WTC11 (cell line): ENCODE data around the gene APMAP. TPM values are rescaled to one million over a fixed set of nuclear protein-coding genes. Genes with fewer than 3 reads are reported as not detected.

ENCODE experiments used
- ATAC-seq: fragments of 200-7000 bp; cut with Tn5 transposase; 2 replicates; pipeline ENCODE4 v1.10.0; 2021; ENCODE audit warnings: mild to moderate bottlenecking, moderate library complexity
- CTCF ChIA-PET: fragments of 300-600 bp; sonication (Branson Sonifier 250); formaldehyde crosslinking; loops from one replicate; lab custom pipeline; 2021; ENCODE audit warnings: antibody characterized with exemption; lab: Charles Lee
- POLR2A ChIA-PET: fragments of 350-600 bp; sonication (Branson Sonifier 250); formaldehyde crosslinking; loops from one replicate; lab custom pipeline; 2021; ENCODE audit warnings: antibody characterized with exemption; lab: Charles Lee
- DNase-seq: peaks from one replicate; pipeline ENCODE4 v3.0.0; 2021; ENCODE audit warnings: low spot score
- H3K27ac Mint-ChIP-seq: 2 replicates; pipeline ENCODE4 v1.8.0; 2021; ENCODE audit warnings: mixed read lengths
- H3K27me3 Mint-ChIP-seq: 2 replicates; pipeline ENCODE4 v1.8.0; 2021; ENCODE audit warnings: low read depth, mild to moderate bottlenecking, moderate library complexity, mixed read lengths
- H3K36me3 Mint-ChIP-seq: 2 replicates; pipeline ENCODE4 v1.8.0; 2021; ENCODE audit warnings: mixed read lengths
- H3K4me1 Mint-ChIP-seq: 2 replicates; pipeline ENCODE4 v1.8.0; 2022; ENCODE audit warnings: mixed read lengths
- H3K4me3 Mint-ChIP-seq: 2 replicates; pipeline ENCODE4 v1.8.0; 2021; ENCODE audit warnings: mild to moderate bottlenecking, moderate library complexity, mixed read lengths
- H3K9me3 Mint-ChIP-seq: 2 replicates; pipeline ENCODE4 v1.8.0; 2021; ENCODE audit warnings: mixed read lengths
- ARID4B ChIP-seq: sonication (generic); formaldehyde crosslinking; IDR thresholded peaks from 2 replicates; pipeline ENCODE4 v1.8.0; 2023; ENCODE audit warnings: missing genetic modification reagents, mild to moderate bottlenecking, borderline replicate concordance
- E2F1 ChIP-seq: sonication (generic); formaldehyde crosslinking; IDR thresholded peaks from 2 replicates; pipeline ENCODE4 v1.8.0; 2022; ENCODE audit warnings: mild to moderate bottlenecking, missing genetic modification reagents
- HMGXB4 ChIP-seq: sonication (generic); formaldehyde crosslinking; IDR thresholded peaks from 2 replicates; pipeline ENCODE4 v1.8.1; 2023; ENCODE audit warnings: mild to moderate bottlenecking, moderate library complexity, missing genetic modification reagents
- JUN ChIP-seq: sonication (generic); formaldehyde crosslinking; IDR thresholded peaks from 2 replicates; pipeline ENCODE4 v1.8.0; 2023; ENCODE audit warnings: mild to moderate bottlenecking, missing genetic modification reagents
- NFATC4 ChIP-seq: fragments of 250-450 bp; sonication (Bioruptor Pico); IDR thresholded peaks from 2 replicates; pipeline ENCODE4 v1.9.0; 2021; ENCODE audit warnings: mild to moderate bottlenecking
- PRRX2 ChIP-seq: fragments of 250-450 bp; sonication (Bioruptor Pico); IDR thresholded peaks from 2 replicates; pipeline ENCODE4 v1.8.0; 2021; ENCODE audit warnings: mild to moderate bottlenecking
- SP1 ChIP-seq: sonication (generic); formaldehyde crosslinking; conservative IDR thresholded peaks from 2 replicates; pipeline ENCODE4 v1.8.1; 2022; ENCODE audit warnings: missing genetic modification reagents
- TP53 ChIP-seq: sonication (generic); formaldehyde crosslinking; IDR thresholded peaks from 2 replicates; pipeline ENCODE4 v1.8.1; 2023; ENCODE audit warnings: mild to moderate bottlenecking, missing genetic modification reagents
- ZBTB21 ChIP-seq: sonication (generic); formaldehyde crosslinking; IDR thresholded peaks from 2 replicates; pipeline ENCODE4 v1.8.1; 2023; ENCODE audit warnings: mild to moderate bottlenecking, missing genetic modification reagents, borderline replicate concordance
- ZNF219 ChIP-seq: sonication (generic); formaldehyde crosslinking; IDR thresholded peaks from 2 replicates; pipeline ENCODE4 v1.8.0; 2023; ENCODE audit warnings: missing genetic modification reagents, mild to moderate bottlenecking, borderline replicate concordance
- ZNF423 ChIP-seq: fragments of 250-450 bp; sonication (Bioruptor Pico); IDR thresholded peaks from 2 replicates; pipeline ENCODE4 v2.1.2; 2022; ENCODE audit warnings: mild to moderate bottlenecking, moderate library complexity
- total RNA-seq: library from RNA; stranded (reverse); gene quantifications from 3 replicates; pipeline ENCODE4 v1.2.3, GENCODE V29; 2021
- TF ChIP-seq, protein P1 (sequence below): fragments of 250-450 bp; sonication (Bioruptor Pico); IDR thresholded peaks from 2 replicates; pipeline ENCODE4 v1.9.0; 2021; ENCODE audit warnings: mild to moderate bottlenecking
- TF ChIP-seq, protein P2 (sequence below): sonication (generic); formaldehyde crosslinking; conservative IDR thresholded peaks from 2 replicates; pipeline ENCODE4 v1.8.1; 2023; ENCODE audit warnings: mild to moderate bottlenecking, low read depth, missing genetic modification reagents, moderate library complexity
- TF ChIP-seq, protein P3 (sequence below): fragments of 250-450 bp; sonication (Bioruptor Pico); IDR thresholded peaks from 2 replicates; pipeline ENCODE4 v1.9.0; 2021; ENCODE audit warnings: mild to moderate bottlenecking

APMAP gene
- total RNA-seq, 1 experiment from 2014 or later, result 55.3 TPM

DNA sequence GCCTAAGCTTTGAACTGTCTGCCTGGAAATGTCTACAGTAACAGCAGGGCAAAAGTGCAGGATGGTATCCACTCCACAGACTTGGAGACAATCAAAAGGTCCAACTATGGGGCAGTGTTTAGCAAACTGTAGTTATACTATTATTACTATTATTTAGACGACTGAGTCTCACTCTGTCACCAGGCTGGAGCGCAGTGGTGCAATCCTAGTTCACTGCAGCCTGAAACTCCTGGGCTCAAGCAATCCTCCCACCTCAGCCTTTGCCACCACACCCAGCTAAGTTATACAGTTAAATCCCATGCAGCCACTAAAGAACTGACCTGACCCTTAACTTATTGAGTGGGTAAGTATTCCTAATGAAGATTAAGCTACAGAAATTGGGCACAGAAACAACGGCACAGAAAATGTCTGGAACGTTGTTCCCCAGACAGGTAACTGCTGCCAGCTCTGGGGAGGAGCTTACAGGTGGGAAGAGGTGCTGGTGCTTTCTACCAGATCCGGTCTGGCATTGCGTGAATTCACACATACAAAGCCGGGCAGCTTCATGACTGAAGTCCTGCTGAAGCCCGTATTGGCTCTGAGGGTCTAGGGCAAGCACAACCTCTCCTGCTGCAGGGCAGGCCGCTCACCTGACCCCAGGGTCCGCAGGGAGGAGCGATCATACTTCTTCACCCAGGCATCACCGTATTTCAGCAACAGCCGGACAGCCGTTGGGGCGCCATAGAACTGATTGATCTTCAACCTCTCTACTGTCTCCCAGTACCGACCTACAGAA lies 27.0 kb upstream of the APMAP start:
- CTCF ChIA-PET, result no interaction called here
- DNase-seq (no peak), ATAC-seq (no peak)
- POLR2A ChIA-PET, result no interaction called here
- H3K4me3 Mint-ChIP-seq, result no peak overlapping the region
- no peaks in the 10 kb centered on the region for H3K36me3 Mint-ChIP-seq
- no peak overlapping the region for H3K27ac Mint-ChIP-seq
- no peaks in the 10 kb centered on the region; the same call in 1 of the 2 replicates for H3K27me3 Mint-ChIP-seq
- TF ChIP-seq PRRX2, result no peak
- no peak for TF ChIP-seq TP53 (CRISPR knock-in tag)
- TF ChIP-seq E2F1 (CRISPR knock-in tag), result no peak
- TF ChIP-seq, protein P1, sequence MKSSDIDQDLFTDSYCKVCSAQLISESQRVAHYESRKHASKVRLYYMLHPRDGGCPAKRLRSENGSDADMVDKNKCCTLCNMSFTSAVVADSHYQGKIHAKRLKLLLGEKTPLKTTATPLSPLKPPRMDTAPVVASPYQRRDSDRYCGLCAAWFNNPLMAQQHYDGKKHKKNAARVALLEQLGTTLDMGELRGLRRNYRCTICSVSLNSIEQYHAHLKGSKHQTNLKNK, result no peak
- TF ChIP-seq, protein P2, sequence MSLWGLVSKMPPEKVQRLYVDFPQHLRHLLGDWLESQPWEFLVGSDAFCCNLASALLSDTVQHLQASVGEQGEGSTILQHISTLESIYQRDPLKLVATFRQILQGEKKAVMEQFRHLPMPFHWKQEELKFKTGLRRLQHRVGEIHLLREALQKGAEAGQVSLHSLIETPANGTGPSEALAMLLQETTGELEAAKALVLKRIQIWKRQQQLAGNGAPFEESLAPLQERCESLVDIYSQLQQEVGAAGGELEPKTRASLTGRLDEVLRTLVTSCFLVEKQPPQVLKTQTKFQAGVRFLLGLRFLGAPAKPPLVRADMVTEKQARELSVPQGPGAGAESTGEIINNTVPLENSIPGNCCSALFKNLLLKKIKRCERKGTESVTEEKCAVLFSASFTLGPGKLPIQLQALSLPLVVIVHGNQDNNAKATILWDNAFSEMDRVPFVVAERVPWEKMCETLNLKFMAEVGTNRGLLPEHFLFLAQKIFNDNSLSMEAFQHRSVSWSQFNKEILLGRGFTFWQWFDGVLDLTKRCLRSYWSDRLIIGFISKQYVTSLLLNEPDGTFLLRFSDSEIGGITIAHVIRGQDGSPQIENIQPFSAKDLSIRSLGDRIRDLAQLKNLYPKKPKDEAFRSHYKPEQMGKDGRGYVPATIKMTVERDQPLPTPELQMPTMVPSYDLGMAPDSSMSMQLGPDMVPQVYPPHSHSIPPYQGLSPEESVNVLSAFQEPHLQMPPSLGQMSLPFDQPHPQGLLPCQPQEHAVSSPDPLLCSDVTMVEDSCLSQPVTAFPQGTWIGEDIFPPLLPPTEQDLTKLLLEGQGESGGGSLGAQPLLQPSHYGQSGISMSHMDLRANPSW (CRISPR knock-in tag), result no peak
- no peak for TF ChIP-seq ZNF423 (CRISPR knock-in tag)
- TF ChIP-seq NFATC4 (CRISPR knock-in tag), result no peak
- no peak for TF ChIP-seq SP1
- no peak for TF ChIP-seq ZBTB21
- TF ChIP-seq, protein P3, sequence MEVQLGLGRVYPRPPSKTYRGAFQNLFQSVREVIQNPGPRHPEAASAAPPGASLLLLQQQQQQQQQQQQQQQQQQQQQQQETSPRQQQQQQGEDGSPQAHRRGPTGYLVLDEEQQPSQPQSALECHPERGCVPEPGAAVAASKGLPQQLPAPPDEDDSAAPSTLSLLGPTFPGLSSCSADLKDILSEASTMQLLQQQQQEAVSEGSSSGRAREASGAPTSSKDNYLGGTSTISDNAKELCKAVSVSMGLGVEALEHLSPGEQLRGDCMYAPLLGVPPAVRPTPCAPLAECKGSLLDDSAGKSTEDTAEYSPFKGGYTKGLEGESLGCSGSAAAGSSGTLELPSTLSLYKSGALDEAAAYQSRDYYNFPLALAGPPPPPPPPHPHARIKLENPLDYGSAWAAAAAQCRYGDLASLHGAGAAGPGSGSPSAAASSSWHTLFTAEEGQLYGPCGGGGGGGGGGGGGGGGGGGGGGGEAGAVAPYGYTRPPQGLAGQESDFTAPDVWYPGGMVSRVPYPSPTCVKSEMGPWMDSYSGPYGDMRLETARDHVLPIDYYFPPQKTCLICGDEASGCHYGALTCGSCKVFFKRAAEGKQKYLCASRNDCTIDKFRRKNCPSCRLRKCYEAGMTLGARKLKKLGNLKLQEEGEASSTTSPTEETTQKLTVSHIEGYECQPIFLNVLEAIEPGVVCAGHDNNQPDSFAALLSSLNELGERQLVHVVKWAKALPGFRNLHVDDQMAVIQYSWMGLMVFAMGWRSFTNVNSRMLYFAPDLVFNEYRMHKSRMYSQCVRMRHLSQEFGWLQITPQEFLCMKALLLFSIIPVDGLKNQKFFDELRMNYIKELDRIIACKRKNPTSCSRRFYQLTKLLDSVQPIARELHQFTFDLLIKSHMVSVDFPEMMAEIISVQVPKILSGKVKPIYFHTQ, result no peak
- no peak for TF ChIP-seq ARID4B (CRISPR knock-in tag)
- no peak for TF ChIP-seq ZNF219 (CRISPR knock-in tag)
- TF ChIP-seq HMGXB4 (CRISPR knock-in tag), result no peak
- no peak for TF ChIP-seq JUN
- peaks cover 29% of the 10 kb centered on the region for H3K4me1 Mint-ChIP-seq
- no peaks in the 10 kb centered on the region for H3K9me3 Mint-ChIP-seq
